CD14-positive monocyte (primary cell): ENCODE data around the gene ZNF212. TPM values are rescaled to one million over a fixed set of nuclear protein-coding genes. Genes with fewer than 3 reads are reported as not detected.

Experiments
- DNase-seq, 3 donors: peaks; one replicate each; pipeline ENCODE4 v3.0.0-alpha.2; 2011 to 2022
- H2AFZ ChIP-seq: 2 replicates; pipeline ENCODE4 v1.6.0; 2012; ENCODE audit warnings: mild to moderate bottlenecking, low read depth, low read length, inconsistent platforms; ENCODE audit not compliant: insufficient read depth, poor library complexity, severe bottlenecking
- H3K27ac ChIP-seq, 2 donors: 1 replicate in 1 of 2; 2 replicates in 1 of 2; pipeline ENCODE4 v1.5.1; 2012 to 2013; ENCODE audit warnings: low read length in 2 of 2, control low read depth in 1 of 2, inconsistent platforms in 1 of 2, low read depth in 1 of 2, mild to moderate bottlenecking in 1 of 2
- H3K27me3 ChIP-seq, 2 donors: one replicate each; pipeline versions ENCODE4 v1.6.0 to v1.6.1; 2011 to 2013; ENCODE audit warnings: low read length in 2 of 2; ENCODE audit not compliant: control insufficient read depth in 2 of 2, insufficient read depth in 2 of 2
- H3K36me3 ChIP-seq, 2 donors: replicated peaks in 1 of 2; 1 replicate in 1 of 2; 2 replicates in 1 of 2; pipeline versions ENCODE4 v1.5.1 to v1.6.1; 2012 to 2013; ENCODE audit warnings: low read length in 2 of 2, control low read depth in 1 of 2, inconsistent platforms in 1 of 2, mild to moderate bottlenecking in 1 of 2; ENCODE audit not compliant: insufficient read depth in 2 of 2, control insufficient read depth in 1 of 2
- H3K4me1 ChIP-seq, 2 donors: 1 replicate in 1 of 2; 2 replicates in 1 of 2; pipeline versions ENCODE4 v1.5.1 to v1.6.1; 2012 to 2013; ENCODE audit warnings: low read length in 2 of 2, control low read depth in 1 of 2, inconsistent platforms in 1 of 2, mild to moderate bottlenecking in 1 of 2, moderate library complexity in 1 of 2; ENCODE audit not compliant: insufficient read depth in 2 of 2, control insufficient read depth in 1 of 2
- H3K4me2 ChIP-seq: replicated peaks from 2 replicates; pipeline ENCODE3; 2012; ENCODE audit warnings: low read length, moderate library complexity, mild to moderate bottlenecking; ENCODE audit not compliant: poor library complexity, severe bottlenecking; ENCODE audit errors: extremely low read depth
- H3K4me3 ChIP-seq, 3 experiments: fragments of 200-600 bp in 1 of 3; sonication (generic) in 1 of 3; replicated peaks in 1 of 3; 1 replicate in 2 of 3; 2 replicates in 1 of 3; pipeline ENCODE4 v1.5.1; 2011 to 2013; ENCODE audit warnings: low read length in 3 of 3, mild to moderate bottlenecking in 3 of 3, control low read depth in 2 of 3, low read depth in 2 of 3, inconsistent platforms in 1 of 3, moderate library complexity in 1 of 3
- H3K79me2 ChIP-seq: 2 replicates; pipeline ENCODE4 v1.6.0; 2012; ENCODE audit warnings: mild to moderate bottlenecking, control low read depth, inconsistent platforms, low read length, moderate library complexity; ENCODE audit not compliant: insufficient read depth
- H3K9ac ChIP-seq: 2 replicates; pipeline ENCODE4 v1.6.0; 2017; ENCODE audit warnings: low read length, mild to moderate bottlenecking; ENCODE audit not compliant: insufficient read depth, poor library complexity, severe bottlenecking
- H3K9me3 ChIP-seq, 2 donors: replicated peaks in 1 of 2; 1 replicate in 1 of 2; 2 replicates in 1 of 2; pipeline versions ENCODE4 v1.5.1 to v1.6.1; 2012 to 2013; ENCODE audit warnings: low read length in 2 of 2, control low read depth in 1 of 2; ENCODE audit not compliant: control insufficient read depth in 1 of 2, insufficient read depth in 1 of 2
- H4K20me1 ChIP-seq: 2 replicates; pipeline ENCODE4 v1.6.0; 2012; ENCODE audit warnings: mild to moderate bottlenecking, low read length, control low read depth, moderate library complexity; ENCODE audit not compliant: insufficient read depth
- H3K27ac Mint-ChIP-seq, 7 donors: one replicate each; pipeline ENCODE4 v1.8.0; 2020; ENCODE audit warnings: mild to moderate bottlenecking in 7 of 7, mixed read lengths in 7 of 7, moderate library complexity in 6 of 7, inconsistent platforms in 2 of 7
- H3K27me3 Mint-ChIP-seq, 3 donors: one replicate each; pipeline ENCODE4 v1.8.0; 2021 to 2022; ENCODE audit warnings: low read depth in 3 of 3, mild to moderate bottlenecking in 3 of 3, mixed read lengths in 3 of 3, moderate library complexity in 3 of 3, inconsistent platforms in 1 of 3
- H3K36me3 Mint-ChIP-seq, 2 donors: one replicate each; pipeline ENCODE4 v1.8.0; 2020; ENCODE audit warnings: mixed read lengths in 2 of 2, inconsistent platforms in 1 of 2, mild to moderate bottlenecking in 1 of 2
- H3K4me1 Mint-ChIP-seq: one replicate; pipeline ENCODE4 v1.8.0; 2020; ENCODE audit warnings: mild to moderate bottlenecking, mixed read lengths
- H3K4me3 Mint-ChIP-seq, 2 donors: one replicate each; pipeline ENCODE4 v1.8.0; 2020; ENCODE audit warnings: mild to moderate bottlenecking in 2 of 2, mixed read lengths in 2 of 2, moderate library complexity in 1 of 2
- H3K9me3 Mint-ChIP-seq, 7 donors: one replicate each; pipeline ENCODE4 v1.8.0; 2020 to 2022; ENCODE audit warnings: mixed read lengths in 7 of 7, mild to moderate bottlenecking in 6 of 7, moderate library complexity in 6 of 7, inconsistent platforms in 2 of 7
- CTCF ChIP-seq: fragments of 200-600 bp; IDR thresholded peaks from one replicate; pipeline ENCODE4 v1.8.0; 2022; ENCODE audit warnings: antibody characterized with exemption, mild to moderate bottlenecking
- WGBS: methylation state at CpG from one replicate; pipeline ENCODE4 v1.1.5; 2013; ENCODE audit warnings: missing lambda C conversion rate; ENCODE audit not compliant: insufficient coverage; 5-methylcytosine and 5-hydroxymethylcytosine counted together
- intact Hi-C, 2 donors: fragments of 100-400 bp; cut with micrococcal nuclease; formaldehyde crosslinking; loops; one replicate each; pipeline versions ENCODE4 v1.15.0 to v1.15.1; 2023
- polyA plus RNA-seq, 3 donors: library from polyadenylated mRNA; depleted of rRNA in 1 of 3; unstranded in 2 of 3; stranded (reverse) in 1 of 3; fragments of 300-500 nt in 2 of 3; fragments of >200 nt in 1 of 3; fragmentation: Illumina TruSeq in 2 of 3; gene quantifications; 1 replicate in 2 of 3; 2 replicates in 1 of 3; pipeline ENCODE4 v1.2.3, GENCODE V29; 2012 to 2021

ZNF212 gene
- polyA plus RNA-seq, 3 donors, result 1.6 to 5.9 (median 2.3) TPM

GRCh38 chr7:149279111-149279743, 39.8 kb downstream of the ZNF212 start:
- TF ChIP-seq CTCF, result no peak
- Mint-ChIP-seq H3K4me3 (no peak overlapping the region), H3K4me1 (peaks cover 2% of the 10 kb centered on the region), H3K27me3 (peaks cover 0 to 4% (median 1%) of the 10 kb centered on the region in 3 donors), H3K9me3 (peaks cover 0 to 3% (median 0%) of the 10 kb centered on the region in 7 donors), H3K27ac (no peak overlapping the region), H3K36me3 (peaks cover 46 to 71% of the 10 kb centered on the region in 2 donors)
- no peak overlapping the region for H2AFZ ChIP-seq
- no peak for DNase-seq
- peaks cover 0 to under 1% of the 10 kb centered on the region in 2 donors for H3K27me3 ChIP-seq
- peaks cover 7% of the 10 kb centered on the region for H4K20me1 ChIP-seq
- no peak overlapping the region for H3K4me2 ChIP-seq
- H3K4me3 ChIP-seq, result no peak overlapping the region
- H3K27ac ChIP-seq, result no peak overlapping the region
- intact Hi-C loops, result no loop called here
- WGBS, result 90% methylated on average over 6 of the region's 17 CpGs
- no peaks in the 10 kb centered on the region for H3K4me1 ChIP-seq
- peaks cover 43 to 53% of the 10 kb centered on the region in 2 donors for H3K36me3 ChIP-seq
- no peaks in the 10 kb centered on the region for H3K9me3 ChIP-seq
- no peaks in the 10 kb centered on the region for H3K79me2 ChIP-seq
- H3K9ac ChIP-seq, result no peak overlapping the region

- Mint-ChIP-seq H3K27me3 (peaks cover 5 to 11% (median 5%) of the 10 kb centered on the region in 3 donors), H3K9me3 (peaks cover 0 to 3% (median 0%) of the 10 kb centered on the region in 7 donors), H3K4me1 (peaks cover 8% of the 10 kb centered on the region), H3K27ac (peak overlapping the region in 2 of 7 donors; percentile 12 to 25), H3K4me3 (no peak overlapping the region), H3K36me3 (peaks cover 46 to 63% of the 10 kb centered on the region in 2 donors)
- Histone ChIP-seq H3K79me2 (no peaks in the 10 kb centered on the region), H3K4me3 (no peak overlapping the region), H3K27ac (no peak overlapping the region), H3K9ac (no peak overlapping the region), H3K36me3 (peaks cover 43 to 51% of the 10 kb centered on the region in 2 donors), H3K4me1 (peaks cover 5 to 7% of the 10 kb centered on the region in 2 donors), H3K4me2 (no peak overlapping the region), H2AFZ (no peak overlapping the region), H3K27me3 (peaks cover 0 to 4% of the 10 kb centered on the region in 2 donors), H3K9me3 (no peaks in the 10 kb centered on the region), H4K20me1 (peaks cover 13% of the 10 kb centered on the region)
- WGBS, result no CpG with 5 or more reads among the region's 9 CpGs
- intact Hi-C loops, result no loop called here
- DNase-seq, result no peak
- TF ChIP-seq CTCF, result no peak
Measured at GRCh38 chr7:149280151-149280550, 40.7 kb downstream of the ZNF212 start.
